GM21528 (cell line): ENCODE measurements around the gene KRTAP2-1.
"Not testable (repeated sequence)": the region's sequence is repeated elsewhere in the genome, so short reads cannot be mapped to it uniquely, and the experiment has no call there.

Source experiments
- ATAC-seq: cut with Tn5 transposase; IDR thresholded peaks from one replicate; pipeline ENCODE4 v1.9.1; 2021; ENCODE audit warnings: mild to moderate bottlenecking, moderate library complexity; ENCODE audit not compliant: unreplicated experiment, low FRiP score

The KRTAP2-1 gene

DNA sequence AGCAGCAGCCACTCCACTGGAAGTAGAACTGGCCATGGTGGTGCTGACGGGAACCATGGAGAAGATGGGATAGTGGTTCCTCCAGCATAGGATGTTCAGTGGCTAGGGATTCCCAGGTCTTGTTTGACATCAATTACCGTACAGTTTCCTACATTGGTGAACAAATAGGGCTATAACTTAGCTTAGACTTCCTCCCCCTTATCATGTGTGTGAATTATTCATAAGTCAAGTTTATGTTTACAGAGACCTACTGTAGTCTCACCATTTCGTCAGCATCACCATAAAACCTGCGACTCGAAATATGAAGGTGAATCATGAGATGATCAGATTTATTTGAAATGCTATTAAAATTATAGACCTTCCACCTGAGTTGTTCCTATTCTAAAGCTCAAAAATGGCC is 11.6 kb upstream of the KRTAP2-1 start:
- no peak for ATAC-seq

DNA sequence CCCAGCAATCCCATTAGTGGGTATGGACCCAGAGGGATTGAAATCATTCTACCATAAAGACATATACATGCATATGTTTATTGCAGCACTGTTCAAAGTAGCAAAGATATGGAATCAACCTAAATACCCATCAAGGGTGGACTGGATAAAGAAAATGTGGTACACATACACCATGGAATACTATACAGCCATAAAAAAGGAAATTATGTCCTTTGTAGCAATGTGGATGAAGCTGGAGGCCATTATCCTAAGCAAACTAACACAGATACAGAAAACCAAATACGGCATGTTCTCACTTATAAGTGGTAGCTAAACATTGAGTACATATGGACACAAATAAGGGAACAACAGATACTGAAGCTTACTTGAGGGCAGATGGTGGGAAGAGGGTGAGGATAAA is 10.4 kb upstream of the KRTAP2-1 start:
- no peak for ATAC-seq

DNA sequence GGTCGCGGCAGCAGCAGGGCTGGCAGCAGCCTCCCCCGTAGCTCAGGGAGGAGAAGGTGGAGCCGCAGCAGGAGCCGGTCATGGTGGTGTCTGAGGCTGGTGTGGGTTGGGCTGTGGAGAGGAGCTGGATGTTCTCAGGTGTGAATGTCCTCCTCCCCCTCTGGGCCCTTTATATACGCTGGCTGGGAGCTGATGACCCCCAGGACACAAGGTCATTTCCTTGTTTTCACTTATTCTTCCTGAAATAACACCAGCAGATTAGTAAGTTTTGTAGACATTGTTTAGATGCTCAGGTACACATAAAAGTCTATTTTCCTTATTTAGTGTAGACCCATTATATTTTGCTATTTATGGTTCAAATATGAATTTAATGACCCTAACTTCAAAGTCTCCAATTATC is 8.0 kb upstream of the KRTAP2-1 start, which contains the start of gene KRTAP2-2:
KRTAP2-2 (minus strand) TSS at position 101 of the 400 bp plus-strand sequence; CDS start at position 82, 19 bp downstream.
- not testable (repeated sequence) for ATAC-seq

DNA sequence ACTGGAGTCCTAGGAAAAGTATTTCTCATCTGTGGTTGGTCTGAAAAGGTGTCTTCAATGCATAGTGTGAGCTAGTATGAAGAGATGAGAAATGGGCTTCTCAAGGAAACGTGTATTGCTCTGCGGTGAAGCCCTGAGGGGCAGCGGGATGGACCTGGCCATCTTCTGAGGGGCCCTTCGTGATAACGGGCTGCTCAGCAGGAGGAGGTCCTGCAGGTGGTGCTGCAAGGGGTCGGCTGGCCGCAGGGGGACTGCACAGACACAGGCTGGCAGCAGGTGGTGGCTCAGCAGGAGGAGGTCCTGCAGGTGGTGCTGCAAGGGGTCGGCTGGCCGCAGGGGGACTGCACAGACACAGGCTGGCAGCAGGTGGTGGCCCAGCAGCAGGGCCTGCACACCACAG is 7.4 kb upstream of the KRTAP2-1 start:
- not testable (repeated sequence) for ATAC-seq

DNA sequence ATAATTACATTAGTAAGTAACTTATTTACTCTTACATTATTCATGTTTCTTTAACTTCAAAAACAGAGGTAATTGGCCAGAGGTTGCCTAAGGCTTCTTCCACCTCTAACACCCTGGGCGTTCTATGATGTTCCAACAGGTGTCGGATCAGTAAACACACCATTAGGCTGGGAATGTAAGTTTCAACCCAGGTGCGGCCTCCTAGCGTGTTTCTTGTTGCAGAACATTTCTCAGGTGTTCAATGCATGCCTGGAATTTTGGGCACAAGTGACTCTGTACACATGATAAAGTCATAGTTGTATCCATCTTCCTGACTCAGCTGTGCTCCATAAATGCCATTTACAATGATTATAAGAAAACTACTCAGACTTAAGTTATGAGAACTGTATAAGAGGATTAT is 6.9 kb upstream of the KRTAP2-1 start:
- ATAC-seq = no peak

DNA sequence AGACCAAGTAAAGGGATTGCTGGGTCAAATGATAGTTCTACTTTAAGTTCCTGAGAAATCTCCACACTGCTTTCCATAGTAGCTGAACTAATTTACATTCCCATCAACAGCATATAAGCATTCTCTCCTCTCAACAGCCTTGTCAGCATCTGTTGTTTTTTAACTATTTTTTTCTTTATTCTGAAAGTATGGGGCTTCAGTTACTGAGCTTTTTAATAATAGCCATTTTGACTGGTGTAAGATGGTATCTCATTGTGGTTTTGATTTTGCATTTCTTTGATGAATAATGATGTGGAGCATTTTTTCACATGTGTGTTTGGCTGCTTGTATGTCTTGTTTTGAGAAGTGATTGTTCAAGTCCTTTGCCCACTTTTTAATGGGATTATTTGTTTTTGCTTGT is 5.5 kb upstream of the KRTAP2-1 start:
- no peak for ATAC-seq

DNA sequence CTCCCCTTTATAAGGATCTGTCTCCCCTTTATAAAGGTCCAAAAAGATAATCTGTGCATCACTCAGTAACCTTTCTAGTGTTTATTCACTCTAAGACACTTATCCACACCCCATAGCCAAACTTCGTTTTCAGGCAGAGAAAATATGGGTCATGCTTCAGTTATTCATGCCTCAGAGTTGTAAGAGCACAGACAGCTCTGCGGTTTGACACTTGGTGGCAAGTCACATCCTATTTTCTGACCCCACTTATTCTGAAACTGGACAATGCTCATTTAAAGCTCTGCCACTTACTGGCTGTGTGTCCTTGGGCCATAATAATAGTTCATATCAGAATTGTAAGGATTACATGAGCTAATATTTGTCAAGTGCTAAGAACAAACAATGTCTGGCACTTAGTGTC is 2.0 kb upstream of the KRTAP2-1 start:
- no peak for ATAC-seq

DNA sequence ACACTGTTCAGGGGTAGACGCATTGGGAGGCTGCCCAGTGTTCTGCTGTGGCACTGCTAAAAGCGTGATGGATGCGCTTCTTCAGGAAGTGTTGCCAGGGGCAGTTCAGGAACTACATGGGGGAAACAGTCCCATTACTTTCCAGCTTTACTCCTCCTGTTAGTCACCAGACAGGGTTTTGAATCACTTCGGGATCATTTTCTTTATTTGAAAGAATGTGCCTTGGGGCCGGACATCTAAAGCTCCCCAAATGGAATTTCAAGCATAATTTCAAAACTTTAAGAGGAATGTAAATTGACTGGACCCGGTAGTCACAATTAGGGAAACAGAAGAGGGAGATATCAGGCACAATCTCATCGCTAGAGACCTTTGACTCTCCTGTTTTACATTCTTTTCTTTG is 1.3 kb upstream of the KRTAP2-1 start:
- ATAC-seq = no peak

DNA sequence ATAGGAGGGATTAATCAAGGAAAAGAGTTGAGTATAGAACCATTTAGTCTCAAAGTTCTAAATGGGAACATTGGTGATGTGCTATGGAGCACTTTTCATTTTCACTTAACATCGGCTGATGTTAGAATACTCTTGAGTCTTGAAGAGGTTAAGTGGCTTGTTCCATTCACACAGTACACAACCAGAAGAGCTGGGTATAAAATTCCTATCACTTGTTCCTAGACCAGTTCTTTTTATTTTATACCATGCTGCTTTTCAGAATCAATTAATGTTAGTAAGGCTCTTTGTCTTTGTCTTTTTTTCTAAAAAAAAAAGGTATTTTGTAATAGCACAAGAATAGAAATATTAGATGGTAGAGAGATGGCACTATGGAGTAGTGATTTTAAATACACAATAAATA is 4.2 kb downstream of the KRTAP2-1 start:
- ATAC-seq = no peak

DNA sequence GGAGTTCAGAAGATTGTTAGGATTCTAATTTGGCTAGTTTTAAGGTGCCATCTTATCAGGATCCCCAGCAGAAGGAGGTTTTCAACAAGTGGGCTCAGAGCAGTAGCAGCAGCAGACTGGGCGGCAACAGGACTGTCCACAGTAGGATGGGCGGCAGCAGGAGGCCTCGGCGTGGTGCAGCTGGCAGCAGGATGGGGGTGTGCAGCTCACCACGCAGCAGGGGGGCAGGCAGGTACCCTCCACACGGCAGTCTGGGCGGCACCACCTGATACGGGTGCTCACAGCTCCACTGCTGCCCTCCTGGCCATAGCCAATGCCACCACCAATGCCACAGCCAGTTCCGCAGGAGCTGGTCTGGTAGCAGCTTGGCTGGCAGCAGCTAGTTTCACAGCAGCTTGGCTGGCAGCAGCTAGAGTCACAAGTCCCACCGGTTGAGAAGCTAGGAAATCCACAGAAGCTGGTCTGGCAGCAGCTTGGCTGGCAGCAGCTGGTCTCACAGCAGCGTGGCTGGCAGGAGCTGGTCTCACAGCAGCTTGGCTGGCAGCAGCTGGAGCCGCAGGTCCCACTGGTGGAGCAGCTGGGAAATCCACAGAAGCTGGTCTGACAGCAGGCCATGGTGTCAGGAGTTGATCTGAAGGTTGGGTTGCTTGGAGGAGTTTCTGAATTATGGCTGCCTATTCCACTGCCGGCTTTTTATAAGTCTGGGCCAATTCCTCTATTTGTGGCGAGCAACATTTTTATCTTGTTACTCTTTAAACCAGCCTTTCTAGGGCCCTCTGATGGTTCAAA is 6.1 kb downstream of the KRTAP2-1 start, which contains the start of gene KRTAP1-1:
KRTAP1-1 (minus strand) TSS at position 668 of the 789 bp plus-strand sequence; CDS start at position 615, 53 bp downstream.
- not testable (repeated sequence) for ATAC-seq

DNA sequence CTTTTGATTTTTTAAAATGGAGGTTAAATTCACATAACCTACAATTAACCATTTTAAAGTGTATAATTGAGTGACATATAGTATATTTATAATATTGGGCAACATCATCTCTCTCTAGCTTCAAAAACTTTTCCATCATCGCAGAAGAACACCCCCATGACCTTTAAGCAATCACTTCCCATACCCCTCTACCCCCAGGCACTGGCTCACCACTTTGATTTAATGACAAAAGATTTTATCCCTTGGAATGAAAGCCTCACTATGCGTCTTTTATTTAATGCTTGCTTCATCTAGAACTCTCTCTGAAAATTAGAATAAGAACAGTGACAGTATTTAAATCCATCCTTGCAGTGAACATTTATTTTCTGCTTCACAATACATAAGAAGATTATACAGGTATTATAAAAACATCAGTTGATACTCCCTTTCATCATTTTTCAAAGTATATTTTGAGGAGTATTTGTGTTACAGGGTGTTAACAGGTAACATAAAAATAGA is 9.2 kb downstream of the KRTAP2-1 start:
- no peak for ATAC-seq

DNA sequence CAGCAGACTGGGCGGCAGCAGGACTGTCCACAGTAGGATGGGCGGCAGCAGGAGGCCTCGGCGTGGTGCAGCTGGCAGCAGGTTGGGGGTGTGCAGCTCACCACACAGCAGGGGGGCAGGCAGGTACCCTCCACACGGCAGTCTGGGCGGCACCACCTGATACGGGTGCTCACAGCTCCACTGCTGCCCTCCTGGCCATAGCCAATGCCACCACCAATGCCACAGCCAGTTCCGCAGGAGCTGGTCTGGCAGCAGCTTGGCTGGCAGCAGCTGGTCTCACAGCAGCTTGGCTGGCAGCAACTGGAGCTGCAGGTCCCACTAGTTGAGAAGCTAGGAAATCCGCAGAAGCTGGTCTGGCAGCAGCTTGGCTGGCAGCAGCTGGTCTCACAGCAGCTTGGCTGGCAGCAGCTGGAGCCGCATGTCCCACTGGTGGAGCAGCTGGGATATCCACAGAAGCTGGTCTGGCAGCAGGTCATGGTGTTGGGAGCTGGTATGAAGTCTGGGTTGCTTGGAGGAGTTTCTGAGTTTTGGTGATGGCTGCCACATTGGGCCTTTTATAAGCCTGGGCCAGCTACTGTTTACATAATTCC is 12.7 kb downstream of the KRTAP2-1 start, which contains the start of gene KRTAP1-3:
KRTAP1-3 (minus strand) TSS at position 529 of the 590 bp plus-strand sequence; CDS start at position 476, 53 bp downstream.
- not testable (repeated sequence) for ATAC-seq

DNA sequence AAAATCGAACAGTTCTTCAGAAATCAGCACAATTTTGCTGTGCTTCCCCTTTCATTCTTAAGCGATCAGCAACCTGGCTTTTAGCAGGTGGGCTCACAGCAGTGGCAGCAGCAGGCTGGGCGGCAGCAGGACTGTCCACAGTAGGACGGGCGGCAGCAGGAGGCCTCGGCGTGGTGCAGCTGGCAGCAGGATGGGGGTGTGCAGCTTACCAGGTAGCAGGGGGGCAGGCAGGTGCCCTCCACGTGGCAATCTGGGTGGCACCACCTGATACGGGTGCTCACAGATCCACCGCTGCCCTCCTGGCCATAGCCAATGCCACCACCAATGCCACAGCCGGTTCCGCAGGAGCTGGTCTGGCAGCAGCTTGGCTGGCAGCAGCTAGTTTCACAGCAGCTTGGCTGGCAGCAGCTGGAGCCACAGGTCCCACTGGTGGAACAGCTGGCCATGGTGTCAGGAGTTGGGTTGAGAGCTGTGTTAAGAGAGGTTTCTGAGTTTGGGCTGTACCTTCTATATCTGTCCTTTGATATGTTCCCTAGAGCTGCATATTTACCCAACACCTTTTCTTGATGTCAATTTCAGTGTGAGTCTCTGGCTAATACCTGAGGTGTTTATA is 17.4 kb downstream of the KRTAP2-1 start, which contains the start of gene KRTAP1-4:
KRTAP1-4 (minus strand) TSS at position 563 of the 613 bp plus-strand sequence; CDS start at position 446, 117 bp downstream.
- ATAC-seq = no peak

DNA sequence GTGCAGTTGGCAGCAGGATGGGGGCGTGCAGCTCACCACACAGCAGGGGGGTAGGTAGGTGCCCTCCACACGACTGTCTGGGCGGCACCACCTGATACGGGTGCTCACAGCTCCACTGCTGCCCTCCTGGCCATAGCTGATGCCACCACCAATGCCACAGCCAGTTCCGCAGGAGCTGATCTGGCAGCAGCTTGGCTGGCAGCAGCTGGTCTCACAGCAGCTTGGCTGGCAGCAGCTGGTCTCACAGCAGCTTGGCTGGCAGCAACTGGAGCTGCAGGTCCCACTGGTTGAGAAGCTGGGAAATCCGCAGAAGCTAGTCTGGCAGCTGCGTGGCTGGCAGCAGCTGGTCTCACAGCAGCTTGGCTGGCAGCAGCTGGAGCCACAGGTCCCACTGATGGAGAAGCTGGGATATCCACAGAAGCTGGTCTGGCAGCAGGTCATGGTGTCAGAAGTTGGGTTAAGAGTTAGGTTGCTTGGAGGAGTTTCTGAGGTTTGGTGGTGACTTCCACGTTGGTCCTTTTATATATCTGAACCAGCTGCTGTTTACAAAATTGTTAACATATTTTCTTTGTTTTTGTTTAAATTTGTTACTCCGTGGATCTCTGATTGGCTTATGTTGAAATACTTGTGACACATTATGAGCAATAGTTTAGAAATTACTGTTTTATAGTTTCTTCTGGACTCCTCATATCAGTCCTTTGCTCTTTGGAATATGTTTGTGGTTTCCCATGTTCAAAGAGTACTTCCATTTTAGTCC is 20.2 kb downstream of the KRTAP2-1 start, which contains the start of gene KRTAP1-5:
KRTAP1-5 (minus strand) TSS at position 494 of the 757 bp plus-strand sequence; CDS start at position 441, 53 bp downstream.
- no peak for ATAC-seq

DNA sequence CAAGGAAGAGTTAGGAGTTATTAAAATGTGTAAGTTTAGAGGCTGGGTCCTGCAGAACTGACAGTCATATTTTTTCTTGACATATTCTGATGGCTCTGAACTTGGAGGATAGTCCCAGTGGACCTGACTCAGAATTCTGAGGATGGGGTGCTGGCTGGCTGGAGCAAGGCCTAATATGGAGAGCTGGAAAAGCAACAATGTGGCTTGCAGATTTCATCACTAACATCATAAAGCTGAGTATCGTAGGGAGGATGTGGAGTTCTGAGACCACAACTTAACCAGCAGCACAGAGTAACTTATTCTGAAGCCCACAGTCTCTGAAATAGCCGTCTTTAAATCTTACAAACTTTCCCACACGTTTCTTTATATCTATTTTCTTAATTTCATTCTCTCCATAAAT is 22.4 kb downstream of the KRTAP2-1 start:
- ATAC-seq = no peak

DNA sequence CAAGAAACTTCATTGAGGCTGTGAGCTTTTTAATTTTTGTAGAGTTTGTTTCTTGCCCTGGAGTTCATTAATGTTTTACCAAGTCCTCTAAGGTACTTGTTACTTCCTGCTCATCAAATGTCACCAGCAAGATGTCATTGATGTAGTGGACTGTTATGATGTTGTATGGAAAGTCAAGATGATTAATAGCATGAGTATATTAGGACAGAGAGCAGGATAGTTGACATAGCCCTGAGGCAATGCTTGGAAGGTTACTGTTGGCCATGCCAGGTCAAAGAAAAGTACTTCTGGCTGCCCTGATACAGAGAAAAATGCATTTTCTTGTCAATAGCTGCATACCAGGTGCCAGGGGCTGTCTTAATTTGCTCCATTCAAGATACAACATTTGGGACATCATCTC is 26.8 kb downstream of the KRTAP2-1 start:
- ATAC-seq = no peak

DNA sequence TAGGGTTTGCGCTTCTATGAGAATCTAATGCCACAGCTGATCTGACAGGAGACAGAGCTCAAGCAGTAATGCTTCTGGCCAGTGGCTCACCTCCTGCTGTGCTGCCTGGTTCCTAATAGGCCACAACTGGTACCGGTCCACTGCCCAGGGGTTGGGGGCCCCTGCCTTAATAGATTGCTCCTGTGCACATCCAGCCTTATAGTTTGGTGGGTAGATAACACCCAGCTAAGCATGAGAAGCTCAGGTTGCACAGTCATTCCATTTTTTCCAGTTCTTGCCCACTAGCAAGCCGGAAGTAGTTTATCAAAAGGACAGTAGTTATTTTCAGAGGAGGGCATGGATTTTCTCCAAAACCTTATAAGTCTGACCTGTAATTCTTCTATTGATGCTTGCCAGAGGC is 27.7 kb downstream of the KRTAP2-1 start:
- ATAC-seq = no peak

DNA sequence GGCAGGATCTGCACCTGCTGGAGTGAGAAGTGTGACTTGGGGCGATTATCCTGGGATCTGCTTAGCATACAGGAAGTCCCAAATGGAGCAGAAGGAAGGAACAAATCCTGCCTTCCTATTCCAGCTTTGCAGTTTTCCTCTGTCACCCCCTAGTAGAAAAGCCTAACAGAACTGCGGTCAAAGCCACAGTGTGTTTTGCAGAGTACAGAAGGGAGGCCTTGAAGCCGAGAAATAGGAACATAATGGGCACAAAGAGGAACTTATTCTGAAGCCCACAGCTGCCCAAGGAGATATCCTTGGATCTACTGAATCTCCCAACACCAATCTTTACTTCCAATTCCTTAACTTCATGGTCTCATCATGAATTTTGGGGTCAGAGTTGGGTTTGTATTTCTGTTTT is 28.6 kb downstream of the KRTAP2-1 start:
- no peak for ATAC-seq

DNA sequence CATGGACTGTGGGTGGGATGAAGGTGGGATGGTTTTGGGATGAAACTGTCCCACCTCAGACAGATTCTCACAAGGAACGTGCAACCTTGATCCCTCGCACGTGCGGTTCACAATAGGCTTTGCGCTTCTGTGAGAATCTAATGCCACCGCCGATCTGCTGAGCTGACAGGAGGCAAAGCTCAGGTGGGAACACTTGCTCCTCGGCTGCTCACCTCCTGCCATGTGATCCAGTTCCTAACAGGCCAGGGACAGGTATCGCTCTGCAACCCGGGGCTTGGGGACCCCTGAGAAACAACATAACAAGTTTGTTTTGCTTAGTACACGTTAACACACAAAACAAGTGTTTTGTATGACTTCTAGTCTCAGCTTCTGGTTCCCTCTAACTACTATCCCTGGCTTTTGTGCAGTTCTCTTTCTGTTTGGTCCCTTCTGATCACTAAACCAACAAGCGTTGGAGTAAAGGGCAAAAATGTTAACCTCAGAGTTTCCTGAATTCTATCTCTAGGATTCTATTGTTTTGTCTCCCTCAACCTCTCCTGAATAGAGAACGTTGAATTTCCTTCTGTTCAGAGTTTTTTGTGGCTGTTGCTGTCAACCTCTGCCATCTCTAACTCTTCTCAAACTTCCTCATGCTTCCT is 30.4 kb downstream of the KRTAP2-1 start:
- no peak for ATAC-seq

DNA sequence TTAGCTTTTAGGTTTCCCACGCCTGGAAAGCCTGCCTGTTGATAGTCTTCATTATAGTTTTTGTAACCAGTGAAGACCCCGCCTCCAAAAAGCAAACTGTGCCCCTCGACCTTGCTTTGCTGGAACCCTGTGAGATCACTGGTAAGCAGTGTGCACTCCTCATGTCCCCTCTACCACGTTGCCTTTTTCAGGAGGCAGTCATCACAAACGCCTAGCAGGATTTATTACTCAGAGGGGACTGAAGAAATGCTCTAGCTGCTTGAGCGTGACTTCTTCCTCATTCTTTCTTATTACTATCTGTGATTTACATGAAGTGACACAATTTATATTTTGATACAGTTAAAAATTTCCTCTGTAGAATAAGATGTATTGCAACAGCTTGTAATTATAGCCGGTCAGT is 31.7 kb downstream of the KRTAP2-1 start:
- no peak for ATAC-seq
